Stimulated activated CD4-positive, alpha-beta T cell treated with anti-CD3 and anti-CD28 coated beads, Interleukin-12 subunit alpha, Interleukin-12 subunit beta, amount 100 ng/mL, for 4 hours (primary cell): ENCODE measurements around the gene VAV2.
"Not testable (repeated sequence)": the region's sequence is repeated elsewhere in the genome, so short reads cannot be mapped to it uniquely, and the experiment has no call there.

Experiments used
- DNase-seq: peaks from one replicate; pipeline ENCODE4 v3.0.0-alpha.2; 2020

The VAV2 gene

DNA sequence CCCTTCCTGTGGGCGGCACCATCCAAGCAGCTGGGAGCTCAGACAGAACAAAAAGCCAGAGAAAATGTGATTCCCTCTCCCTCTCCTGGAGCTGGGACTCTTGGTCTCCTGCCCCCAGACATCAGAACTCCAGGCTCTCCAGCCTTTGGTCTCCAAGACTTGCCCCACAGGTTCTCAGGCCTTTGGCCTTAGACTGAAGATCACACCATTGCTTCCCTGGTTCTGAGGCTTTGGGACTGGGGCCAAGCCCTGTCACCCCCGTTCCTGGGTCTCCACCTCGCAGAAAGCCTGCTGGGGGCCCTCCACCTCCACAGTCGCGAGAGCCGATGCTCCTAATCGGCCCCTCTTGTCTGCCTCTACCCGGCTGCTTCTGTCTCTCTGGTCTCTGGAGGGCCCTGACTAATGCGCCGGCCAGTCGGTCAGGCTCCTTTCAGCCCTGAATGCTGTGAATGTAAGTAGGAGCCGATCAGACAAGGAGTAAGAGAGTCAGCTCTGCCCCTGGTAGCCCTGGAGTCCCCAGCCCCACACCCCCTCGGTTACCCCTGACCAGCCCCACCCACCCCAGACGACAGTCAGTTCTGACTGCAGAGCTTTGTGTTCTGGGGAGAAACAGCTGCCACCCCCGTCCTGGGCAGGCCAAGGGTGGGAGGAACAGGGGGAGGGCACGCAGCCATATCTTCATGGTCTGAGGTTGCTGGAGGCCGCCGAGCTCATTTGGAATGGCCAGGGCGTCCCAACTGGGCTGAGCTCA is 57.5 kb downstream of the VAV2 start:
- DNase-seq = no peak

DNA sequence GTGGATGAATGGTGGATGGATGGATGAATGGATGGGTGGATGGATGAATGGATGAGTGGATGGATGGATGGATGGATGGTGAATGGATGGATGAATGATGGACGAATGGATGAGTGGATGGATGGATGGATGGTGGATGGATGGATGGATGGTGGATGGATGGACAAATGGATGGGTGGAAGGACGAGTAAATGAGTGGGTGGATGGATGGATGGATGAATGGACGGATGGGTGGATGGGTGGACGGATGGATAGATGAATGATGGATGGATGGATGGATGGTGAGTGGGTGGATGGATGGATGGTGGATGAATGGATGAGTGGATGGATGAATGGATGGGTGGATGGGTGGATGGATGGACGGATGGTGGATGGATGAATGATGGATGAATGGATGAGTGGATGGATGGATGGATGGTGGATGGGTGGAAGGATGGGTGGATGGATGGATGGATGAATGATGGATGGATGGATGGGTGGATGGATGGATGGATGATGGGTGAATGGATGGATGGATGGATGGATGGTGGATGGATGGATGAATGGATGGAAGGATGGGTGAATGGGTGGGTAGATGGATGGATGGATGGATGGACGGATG is 58.6 kb downstream of the VAV2 start:
- no peak for DNase-seq

DNA sequence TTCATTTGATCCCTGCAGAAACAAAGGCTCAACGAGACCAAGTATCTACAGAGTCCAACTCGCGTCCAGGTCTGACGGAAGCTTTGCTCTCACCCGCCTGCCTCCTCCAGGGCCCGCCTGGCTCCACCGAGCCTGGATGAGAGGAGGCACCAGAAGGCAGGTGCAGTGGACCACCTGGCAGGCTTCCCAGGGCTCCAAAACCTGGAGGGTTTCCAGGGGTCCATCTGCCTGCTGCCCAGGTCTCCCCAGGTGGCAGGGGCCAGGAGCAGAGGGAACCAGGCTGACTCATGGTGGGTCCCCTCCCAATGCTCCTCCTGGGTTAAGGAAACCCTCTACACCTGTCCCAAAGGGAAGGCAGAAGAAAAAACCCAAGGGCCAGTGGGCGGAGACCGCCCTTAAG is 59.5 kb downstream of the VAV2 start:
- no peak for DNase-seq

DNA sequence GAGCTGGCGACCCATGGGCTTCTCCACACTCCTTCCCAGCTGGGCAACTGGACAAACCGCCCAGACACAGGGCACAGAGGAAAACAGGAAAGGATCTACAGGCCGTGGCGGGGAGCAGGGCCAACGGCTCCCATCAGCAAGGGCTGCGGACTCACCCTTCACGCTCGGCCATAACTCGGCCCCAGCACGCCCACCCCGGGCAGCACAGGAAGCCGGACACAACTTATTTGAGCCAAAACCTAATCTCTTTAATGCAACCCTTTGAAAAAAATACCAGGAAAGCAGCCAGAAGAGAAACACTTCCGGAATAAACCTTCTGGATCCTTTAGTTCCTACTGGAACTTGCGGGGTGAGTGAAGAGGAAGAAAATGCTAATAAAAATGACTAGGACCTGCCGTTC is 59.9 kb downstream of the VAV2 start:
- no peak for DNase-seq

DNA sequence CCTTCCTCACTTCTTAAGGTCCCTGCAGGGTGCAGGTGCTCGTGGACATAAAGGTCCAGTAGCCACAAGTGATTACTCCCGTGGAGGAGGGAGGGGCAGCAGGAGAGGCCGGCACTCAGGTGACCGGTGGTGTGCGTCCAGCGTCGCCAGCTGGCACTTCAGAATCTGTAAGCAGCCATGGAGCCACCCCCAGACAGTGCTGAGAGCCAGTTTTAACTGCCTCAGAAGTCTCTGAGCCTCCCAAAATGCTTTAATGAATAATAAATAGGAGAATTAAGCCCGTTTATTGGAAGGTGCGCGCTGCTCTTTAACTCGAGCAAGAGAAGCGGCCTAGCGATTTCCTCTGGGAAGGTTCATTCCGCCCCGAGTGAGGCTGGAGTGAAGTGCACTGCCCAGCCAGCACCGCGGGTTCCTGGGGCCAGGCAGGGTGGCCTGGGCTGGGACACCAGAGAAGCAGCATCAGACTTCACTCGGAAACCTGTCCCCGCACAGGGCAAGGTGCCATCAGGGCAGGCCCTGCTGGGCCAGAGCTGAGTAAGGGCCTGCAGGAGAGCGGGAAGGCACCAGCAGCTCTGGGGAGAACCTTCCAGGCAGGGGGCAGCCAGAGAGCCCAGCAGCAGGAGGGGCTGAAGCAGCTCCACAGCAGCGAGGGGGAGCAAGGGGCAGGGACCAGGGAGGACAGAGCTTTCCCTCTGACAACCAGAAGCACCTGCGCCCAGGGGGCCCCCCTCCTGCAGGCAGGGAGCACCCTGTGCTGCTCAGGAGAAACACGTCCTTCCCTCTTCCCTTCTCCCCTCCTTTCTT is 61.2 kb downstream of the VAV2 start:
- no peak for DNase-seq

DNA sequence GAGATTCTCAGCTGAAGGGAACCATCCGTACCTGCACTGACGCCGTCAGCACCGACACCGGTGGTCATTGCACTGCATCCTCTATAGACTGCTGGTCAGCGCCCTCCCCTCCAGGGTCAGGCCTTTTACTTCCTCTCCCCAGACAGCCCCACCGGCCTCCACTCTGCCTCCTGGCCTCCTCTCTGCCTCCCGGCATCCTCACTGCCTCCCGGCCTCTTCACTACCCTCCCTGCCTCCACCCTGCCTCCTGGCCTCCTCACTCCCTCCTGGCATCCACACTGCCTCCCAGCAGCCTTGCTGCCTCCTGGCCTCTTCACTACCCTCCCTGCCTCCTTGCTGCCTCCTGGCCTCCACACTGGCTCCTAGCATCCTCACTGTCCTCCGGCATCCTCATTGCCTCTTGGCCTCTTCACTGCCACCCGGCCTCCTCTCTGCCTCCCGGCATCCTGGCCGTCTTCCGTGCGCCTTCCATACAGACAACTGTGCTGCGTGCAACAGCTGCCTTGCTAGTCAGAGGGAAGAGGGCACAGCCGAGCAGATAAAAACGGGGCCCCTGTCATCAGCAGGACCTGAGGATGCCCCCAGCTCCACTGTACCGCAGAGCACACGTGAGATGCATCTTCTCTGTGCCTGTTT is 62.0 kb downstream of the VAV2 start:
- no peak for DNase-seq

DNA sequence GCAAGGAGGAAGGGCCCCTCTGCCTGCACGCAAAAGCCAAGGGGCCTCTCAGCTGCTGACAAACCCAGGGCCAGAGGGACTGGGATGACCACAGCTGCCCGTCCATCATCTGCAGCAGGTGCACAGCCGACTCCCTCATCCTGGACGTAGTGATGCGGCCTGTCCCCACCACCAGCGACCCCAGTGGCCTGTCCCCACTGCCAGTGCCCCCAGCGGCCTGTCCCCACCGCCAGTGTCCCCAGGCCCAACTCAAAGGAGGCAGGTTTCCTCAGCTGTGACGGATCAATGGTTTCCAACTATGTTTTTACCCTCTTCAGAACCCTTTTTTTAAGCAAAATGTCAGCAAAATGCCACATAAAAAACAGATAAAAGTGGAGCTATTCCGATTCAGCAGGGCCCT is 62.5 kb downstream of the VAV2 start:
- DNase-seq = no peak

DNA sequence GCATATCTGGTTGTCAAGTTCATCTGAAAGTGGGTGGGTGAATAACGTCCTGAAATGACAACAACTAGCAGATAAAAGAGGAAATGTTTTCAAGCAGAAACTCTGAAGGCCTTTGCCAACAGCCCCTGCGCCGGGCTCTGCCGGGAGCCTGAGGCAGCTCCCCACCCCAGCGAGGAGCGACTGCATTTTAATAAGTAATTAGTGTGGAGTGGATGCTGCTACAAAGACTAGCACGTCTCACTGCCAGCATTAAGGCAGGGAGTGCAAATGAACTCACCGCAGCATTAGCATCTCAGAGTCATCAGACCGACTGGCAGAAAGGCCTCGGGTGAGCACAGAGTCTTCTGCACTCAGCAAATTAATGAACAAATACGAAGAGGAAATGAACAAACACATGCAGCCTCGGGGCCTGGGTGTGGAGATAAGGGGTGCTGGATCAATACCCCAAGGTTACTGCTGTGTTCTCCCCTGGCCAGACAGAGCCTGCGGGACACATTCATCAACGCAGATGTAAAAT is 63.8 kb downstream of the VAV2 start:
- DNase-seq = no peak

DNA sequence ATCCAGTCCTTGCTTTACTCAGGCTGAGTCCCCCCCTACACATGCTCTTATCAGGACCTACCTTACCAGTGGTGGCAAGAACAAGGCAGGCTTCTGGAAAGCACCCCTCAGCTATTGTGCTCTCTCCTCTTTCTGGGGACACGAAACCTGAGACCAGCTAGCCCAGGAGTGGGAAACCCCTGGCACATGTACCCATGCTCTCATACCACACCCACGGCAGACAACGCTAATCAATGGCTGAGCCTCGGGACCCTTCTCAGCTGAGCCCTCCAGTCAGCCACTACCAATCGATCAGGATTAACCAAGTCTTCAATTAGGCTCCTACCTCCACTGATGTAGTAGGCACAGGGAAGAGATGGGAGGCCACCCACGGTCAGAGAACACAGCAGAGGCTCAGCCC is 65.1 kb downstream of the VAV2 start:
- DNase-seq = no peak

DNA sequence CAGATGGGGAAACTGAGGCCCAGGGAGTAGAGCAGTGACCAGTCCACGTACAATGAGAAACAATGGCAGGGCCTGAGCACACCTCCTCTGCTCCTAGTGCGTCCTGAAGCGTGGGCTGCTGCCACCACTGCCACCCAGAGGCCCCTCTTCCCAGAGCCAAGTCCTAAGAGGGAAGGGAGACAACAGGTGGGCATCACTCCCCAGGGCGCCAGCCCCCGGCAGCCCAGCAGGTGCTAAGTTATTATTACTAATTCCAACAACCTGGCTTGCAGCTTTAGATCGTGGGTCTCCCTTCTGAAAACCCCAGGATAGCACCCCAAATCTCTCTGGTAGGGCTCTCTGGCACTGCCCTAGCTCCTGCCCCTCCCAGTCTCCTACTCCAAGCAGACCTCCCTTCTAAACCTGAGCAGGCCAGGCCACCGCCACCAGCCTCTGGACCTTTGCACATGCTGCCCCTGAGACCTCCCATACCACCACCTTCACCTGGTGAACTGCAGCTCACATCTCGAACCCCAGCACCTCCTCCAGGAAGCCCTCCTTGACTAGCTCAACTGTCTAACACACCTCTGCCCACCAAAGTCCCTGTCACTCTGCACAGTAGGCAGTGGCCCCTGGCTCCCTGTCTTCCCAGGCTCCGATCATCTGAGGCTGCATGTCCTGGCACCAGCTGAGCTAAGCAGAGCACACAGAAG is 65.8 kb downstream of the VAV2 start:
- DNase-seq = no peak

DNA sequence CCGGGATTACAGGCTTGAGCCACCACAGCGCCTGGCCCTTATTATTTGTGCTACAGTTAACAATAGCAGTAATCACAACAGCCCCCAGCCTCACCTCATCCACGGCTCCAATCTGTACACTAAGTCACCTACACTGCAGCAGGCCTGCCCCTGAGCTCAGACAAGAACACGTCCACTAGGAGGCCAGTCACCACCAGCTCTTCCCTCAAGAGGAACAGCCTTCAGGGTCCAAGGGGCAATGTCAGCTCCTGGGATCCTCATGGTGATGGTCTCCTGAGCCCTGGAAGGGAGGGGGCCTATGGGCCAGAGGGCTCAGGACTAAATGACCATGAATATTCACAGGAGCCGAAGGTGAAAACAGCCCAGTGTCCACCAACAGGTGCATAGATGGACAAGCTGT is 67.7 kb downstream of the VAV2 start:
- DNase-seq = no peak

DNA sequence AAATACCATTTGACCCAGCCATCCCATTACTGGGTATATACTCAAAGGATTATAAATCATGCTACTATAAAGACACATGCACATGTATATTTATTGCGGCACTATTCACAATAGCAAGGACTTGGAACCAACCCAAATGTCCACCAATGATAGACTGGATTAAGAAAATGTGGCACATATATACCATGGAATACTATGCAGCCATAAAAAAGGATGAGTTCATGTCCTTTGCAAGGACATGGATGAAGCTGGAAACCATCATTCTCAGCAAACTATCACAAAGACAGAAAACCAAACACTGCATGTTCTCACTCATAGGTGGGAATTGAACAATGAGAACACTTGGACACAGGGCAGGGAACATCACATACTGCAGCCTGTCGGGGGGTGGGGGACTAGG is 68.5 kb downstream of the VAV2 start:
- DNase-seq = not testable (repeated sequence)

DNA sequence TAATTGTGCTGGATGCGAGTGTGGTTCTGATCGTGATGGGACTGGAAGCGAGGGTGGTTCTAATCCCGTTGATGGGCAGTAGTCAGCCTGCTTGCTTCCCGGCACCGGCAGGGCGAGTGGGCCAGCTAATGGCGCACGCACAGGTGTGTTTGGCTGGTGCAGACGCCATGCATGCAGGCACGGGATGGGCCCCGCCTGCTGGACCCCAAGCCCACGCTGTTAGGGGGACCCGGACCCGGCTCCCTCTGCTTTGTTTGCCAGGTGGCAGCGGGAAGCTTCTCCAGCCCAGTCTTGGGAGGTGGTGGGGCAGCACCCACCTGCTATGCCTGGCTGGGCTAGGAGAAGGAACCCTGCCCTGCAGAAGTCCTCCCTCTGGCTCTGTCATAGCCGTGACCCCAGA is 70.3 kb downstream of the VAV2 start:
- DNase-seq = no peak

DNA sequence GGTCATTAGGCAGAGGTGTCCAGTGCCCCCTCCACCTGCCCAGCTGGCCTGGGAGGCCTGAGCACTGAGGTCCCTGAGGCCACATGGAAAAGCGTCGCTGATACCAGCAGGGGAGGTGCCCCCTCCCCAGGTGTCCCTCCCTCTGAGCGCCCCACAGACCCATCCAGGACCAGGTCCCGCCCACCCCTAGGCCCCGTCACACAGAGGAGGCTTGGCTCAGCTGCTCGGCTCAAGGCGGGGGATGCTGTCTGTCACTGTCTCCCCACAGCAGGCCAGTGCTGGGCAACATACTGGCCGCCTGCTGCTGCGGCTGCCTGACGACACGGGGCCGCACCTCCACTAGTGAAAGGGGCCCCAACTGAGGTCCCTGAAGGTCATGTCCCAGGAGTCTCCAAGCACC is 71.7 kb downstream of the VAV2 start:
- DNase-seq = no peak

DNA sequence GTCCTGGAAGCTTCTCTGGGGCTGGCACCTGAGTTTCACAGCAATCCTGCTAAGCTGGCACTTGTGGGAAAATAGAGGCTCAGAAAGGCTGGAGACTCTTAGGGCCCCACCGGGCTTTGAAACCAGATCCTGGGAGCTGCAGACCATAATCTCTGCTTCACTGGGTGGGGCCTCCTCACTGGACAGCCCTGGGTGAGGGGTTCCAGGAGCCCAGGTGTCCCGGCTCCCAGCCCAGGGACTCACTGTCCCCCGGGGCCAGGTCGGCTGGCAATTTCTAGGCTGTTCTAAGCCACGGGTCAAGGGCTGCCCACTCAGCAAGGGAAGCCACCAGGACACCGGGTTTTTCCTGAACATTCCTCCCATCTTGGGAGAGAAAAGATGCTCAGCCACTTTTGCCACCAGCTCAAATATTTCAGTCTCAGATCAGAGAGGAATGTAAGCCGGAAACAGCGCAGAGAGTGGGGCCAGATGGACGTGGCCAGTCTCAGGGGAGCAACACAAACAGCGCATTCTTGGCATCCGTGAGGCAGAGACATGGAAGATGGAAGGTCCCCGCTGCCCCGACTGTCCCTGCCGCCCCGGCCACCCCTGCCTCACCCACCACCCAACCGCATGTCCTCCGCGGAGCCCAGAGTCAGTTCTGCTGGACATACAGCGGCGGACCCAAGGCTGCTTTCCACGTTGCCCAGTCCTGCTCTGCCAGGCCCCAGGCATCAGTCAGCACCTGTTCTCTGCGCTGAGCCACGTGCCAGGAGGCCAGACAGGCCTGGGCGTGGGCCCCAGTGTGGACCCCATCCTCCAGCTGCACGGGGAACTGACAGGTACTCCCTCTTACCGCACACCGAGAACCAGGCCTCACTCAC is 72.6 kb downstream of the VAV2 start:
- DNase-seq = no peak

DNA sequence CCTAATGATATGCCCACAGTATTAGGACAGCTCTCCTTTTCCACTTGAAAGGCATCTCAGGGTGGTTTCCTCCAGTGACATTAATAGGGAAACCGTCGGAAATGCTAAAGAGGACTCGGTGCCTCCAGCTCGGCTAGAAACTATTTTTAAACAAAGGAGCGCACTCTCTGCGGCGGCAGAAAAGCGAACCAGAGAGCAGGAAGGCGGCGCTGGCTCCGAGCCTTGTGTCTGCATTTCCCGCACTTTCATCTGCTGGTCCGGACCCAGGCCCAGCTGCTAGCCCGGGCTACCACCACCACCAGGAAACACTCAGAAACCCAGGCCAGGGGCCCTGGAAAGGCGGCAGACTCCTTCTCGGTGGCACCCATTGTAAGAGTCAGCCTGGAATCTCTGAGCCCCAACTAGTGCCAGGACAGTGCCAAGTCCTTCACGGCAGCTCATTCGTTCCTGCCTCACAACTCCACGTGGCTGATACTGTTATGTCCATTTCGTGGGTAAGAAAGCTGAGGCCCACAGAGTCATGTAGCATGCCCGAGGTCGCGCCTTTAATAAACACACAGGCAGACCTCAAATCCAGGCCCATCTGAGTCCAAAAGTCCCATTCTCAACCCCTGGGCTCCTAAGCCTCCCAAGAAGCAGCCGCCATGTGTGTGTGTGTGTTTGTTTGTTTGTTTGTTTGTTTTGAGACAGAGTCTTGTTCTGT is 73.9 kb downstream of the VAV2 start:
- no peak for DNase-seq

DNA sequence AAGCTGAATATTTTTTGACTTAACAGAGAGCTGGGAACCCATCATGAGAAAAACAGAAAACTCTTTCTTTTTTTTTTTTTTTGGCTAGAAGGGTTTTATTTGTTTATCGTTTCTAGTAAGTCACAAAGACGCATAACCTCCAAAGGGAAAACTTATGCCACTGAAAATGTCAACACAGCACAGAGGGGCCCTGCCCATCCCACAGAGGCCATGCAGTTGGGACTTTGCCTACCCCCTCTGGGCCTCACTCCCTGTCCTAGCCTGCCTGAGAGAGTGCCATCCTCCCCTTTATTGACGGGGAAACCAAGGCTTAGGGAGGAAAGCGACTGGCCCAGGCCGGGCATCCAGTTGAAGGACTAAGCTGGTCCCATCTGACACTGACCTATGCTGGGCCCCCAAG is 74.7 kb downstream of the VAV2 start:
- no peak for DNase-seq

DNA sequence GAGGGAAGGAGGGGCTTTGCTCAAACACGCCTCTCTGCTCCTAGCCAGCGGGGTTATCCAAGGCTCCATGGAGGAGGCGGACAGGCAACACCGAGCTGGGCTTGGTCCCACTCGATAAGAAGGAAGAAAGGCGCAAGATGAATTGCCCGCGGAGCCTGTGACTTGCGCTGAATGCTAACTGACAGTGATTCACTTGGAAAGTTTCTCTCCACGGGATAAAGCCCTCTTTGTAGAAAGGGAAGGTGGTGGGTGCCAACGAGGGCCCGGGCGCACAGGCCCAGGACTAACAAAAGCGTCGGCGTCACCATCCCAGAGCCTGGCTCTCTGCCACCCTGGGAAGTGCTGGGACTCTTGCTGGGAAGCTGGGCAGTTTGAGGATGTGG is 76.0 kb downstream of the VAV2 start:
- no peak for DNase-seq

DNA sequence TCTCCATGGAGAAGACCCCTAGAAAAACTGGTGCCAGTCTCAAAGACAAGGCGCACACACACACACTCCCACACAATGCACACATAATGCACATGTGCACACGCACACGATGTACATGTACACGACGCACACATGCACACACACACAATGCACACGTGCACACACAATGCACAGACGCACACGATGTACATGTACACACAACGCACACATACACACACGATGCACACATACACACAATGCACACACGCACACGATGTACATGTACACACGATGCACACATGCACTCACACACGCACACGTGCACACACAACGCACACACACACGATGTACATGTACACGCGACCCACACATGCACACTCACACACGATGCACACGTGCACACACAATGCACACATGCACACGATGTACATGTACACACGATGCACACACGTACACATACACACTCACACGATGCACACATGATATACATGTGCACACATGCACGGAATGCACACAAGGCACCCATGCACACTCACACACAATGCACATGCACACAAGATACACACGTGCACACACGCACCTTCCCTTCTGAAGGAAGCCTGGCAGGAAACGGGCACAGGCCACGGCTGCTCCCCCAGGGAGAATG is 76.5 kb downstream of the VAV2 start:
- no peak for DNase-seq

DNA sequence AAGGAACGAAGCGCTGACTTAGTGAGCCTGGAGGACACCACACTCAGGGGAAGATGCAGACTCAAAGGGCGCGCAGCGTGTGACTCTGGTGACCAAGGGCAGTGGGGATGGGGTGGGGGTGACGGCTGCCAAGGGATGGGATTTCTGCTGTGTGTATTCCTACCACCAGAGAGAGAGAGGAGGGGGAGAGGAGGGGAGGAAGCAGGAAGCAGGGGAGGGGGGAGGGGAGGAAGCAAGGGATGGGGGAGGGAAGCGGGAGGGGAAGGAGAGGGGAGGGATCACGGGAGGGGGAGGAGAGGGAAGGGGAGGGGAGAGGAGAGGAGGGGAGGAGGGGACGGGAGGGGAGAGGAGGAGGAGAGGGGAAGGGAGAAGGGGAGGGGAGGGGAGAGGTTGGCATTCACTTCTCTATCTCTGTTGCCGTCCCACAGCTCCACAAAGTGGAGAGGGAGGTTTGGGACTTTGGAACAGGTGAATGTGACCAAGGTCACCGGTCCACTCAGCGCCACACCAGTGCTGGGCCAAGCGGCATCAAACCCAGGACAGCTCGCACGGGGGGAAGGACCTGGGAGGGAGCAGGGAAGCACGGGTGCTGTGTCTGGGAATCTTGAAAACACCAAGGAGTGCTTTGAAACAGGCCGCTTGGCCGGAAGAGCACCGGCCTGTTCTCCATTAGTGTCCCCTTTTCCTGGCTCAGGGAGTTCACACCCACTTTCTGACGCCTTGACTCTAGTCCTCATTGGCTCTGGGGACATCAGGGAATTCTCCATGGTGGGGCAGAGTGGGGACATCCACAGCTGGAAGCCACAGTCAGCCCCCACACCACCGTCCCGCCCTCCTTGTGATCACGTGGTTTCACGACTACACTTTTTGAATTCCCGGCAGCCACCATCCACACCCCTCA is 77.4 kb downstream of the VAV2 start:
- DNase-seq = no peak
